ENCODE data around the gene GLIS1. TPM values are rescaled to one million over a fixed set of nuclear protein-coding genes. Genes with fewer than 3 reads are reported as not detected.

The GLIS1 gene
- total and polyA plus RNA-seq, 8 donors, result 0.06 to 0.26 (median 0.13) TPM; not detected in 4

DNA sequence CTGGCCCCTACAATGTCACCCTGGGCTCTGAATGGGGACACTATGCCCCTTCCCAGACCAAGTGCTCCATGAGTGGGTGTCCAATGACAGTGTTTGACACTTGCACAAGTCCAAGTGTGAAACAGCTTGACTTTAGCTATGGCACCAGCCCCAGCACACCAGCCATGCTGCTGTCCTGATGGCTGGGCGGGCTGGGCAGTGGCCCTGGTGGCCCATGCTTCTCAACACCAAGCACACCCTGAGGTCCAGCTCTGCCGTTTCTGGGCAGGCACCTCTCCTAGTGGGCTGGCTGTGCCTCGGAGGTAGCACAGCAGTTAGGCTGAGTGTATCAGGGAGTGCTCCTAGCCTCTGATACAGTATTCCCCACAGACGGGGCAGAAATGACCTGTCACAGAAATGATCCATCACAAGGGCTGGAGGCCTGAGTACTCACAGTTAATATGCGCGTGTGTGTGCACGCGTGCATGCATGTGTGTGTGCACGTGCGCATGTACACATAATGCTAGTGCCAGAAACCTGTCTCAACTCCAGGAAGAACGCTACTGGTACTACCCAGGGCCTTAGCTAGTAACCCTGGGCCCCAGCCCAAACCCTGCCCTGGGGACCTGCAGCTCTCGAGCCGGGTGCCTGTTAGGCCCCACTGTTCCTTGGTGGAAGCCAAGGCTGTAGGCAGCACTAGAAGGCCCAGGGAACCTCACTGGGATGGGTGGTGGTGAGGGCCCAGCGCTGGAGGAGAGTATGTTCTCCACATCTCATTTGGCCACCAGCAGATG is 145.8 kb downstream of the GLIS1 start:
- Histone ChIP-seq H3K4me3 (no peak overlapping the region), H3K4me1 (no peaks in the 10 kb centered on the region), H3K36me3 (no peaks in the 10 kb centered on the region), H3K27me3 (no peaks in the 10 kb centered on the region), H3K9me3 (no peaks in the 10 kb centered on the region), H3K27ac (no peak overlapping the region)
- WGBS, 2 donors, result 89% methylated on average over 14 of the region's 14 CpGs
- TF ChIP-seq, protein P1, sequence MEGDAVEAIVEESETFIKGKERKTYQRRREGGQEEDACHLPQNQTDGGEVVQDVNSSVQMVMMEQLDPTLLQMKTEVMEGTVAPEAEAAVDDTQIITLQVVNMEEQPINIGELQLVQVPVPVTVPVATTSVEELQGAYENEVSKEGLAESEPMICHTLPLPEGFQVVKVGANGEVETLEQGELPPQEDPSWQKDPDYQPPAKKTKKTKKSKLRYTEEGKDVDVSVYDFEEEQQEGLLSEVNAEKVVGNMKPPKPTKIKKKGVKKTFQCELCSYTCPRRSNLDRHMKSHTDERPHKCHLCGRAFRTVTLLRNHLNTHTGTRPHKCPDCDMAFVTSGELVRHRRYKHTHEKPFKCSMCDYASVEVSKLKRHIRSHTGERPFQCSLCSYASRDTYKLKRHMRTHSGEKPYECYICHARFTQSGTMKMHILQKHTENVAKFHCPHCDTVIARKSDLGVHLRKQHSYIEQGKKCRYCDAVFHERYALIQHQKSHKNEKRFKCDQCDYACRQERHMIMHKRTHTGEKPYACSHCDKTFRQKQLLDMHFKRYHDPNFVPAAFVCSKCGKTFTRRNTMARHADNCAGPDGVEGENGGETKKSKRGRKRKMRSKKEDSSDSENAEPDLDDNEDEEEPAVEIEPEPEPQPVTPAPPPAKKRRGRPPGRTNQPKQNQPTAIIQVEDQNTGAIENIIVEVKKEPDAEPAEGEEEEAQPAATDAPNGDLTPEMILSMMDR (IDR thresholded peaks at IDR 0.05), result no peak
- intact Hi-C loops (cut with DNase I), result no loop called here
- no peak for ATAC-seq
- no peak for DNase-seq
- no peak for FAIRE-seq

DNA sequence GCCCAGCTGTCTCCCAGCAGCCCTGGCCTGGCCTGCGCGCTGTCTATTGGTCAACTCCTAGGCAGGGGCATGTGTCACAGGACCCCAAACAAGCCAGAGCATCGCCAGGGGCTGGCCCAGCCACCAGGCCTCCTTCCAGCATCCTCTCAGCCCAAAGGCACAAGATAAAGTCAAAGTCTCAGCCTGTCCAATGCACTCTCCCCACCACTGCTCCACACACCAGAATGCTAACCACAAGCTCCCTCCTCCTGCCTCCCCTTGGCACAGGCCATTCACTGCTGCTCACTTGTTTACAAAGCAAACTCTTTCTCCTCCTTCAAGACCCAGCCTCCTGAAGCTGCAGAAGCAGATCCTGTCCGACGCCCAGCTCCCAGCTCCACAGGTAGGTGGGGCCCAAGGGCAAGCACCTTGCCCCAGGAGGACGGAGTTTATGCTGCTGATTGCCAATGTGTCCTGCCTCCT is 146.4 kb downstream of the GLIS1 start:
- ATAC-seq (peak in 3 of 4 donors; percentile 36 to 53 (median 42)), DNase-seq (peak in 1 of 6 donors; percentile 22), FAIRE-seq (no peak)
- no peaks in the 10 kb centered on the region for H3K4me1 ChIP-seq
- intact Hi-C loops (cut with DNase I), result no loop called here
- no peaks in the 10 kb centered on the region for H3K36me3 ChIP-seq
- no peaks in the 10 kb centered on the region for H3K27me3 ChIP-seq
- no peaks in the 10 kb centered on the region for H3K9me3 ChIP-seq
- no peak overlapping the region for H3K27ac ChIP-seq
- WGBS, 2 donors, result 45 to 54% methylated on average over 6 of the region's 6 CpGs
- no peak overlapping the region for H3K4me3 ChIP-seq
- TF ChIP-seq, protein P1 (IDR thresholded peaks at IDR 0.05), result no peak

DNA sequence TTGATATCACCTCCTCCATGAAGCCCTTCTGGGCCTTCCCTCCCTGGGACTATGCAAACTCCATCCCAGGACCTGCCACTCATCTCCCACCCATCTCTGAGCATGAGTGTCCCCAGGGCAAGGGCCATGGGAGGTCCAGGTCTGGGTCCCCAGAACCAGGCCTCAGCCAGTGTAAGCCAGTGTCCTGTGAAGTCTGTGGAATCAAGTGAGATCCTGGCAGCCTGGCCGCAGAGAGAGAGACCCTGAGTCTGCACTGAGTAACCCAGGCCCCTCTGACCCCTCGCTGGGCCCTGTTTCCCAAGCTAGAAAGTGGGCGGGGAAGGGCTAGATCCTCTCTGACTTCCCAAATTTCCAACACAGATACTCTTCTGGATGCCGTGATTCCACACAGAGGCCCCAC is 147.0 kb downstream of the GLIS1 start:
- WGBS, 2 donors, result 78 to 84% methylated on average over 4 of the region's 4 CpGs
- no peak overlapping the region for H3K4me3 ChIP-seq
- TF ChIP-seq, protein P1 (IDR thresholded peaks at IDR 0.05), result no peak
- DNase-seq, result no peak
- FAIRE-seq, result no peak
- no peaks in the 10 kb centered on the region for H3K27me3 ChIP-seq
- H3K27ac ChIP-seq, result no peak overlapping the region
- intact Hi-C loops (cut with DNase I), result no loop called here
- no peaks in the 10 kb centered on the region for H3K4me1 ChIP-seq
- no peaks in the 10 kb centered on the region for H3K9me3 ChIP-seq
- no peaks in the 10 kb centered on the region for H3K36me3 ChIP-seq
- no peak for ATAC-seq

DNA sequence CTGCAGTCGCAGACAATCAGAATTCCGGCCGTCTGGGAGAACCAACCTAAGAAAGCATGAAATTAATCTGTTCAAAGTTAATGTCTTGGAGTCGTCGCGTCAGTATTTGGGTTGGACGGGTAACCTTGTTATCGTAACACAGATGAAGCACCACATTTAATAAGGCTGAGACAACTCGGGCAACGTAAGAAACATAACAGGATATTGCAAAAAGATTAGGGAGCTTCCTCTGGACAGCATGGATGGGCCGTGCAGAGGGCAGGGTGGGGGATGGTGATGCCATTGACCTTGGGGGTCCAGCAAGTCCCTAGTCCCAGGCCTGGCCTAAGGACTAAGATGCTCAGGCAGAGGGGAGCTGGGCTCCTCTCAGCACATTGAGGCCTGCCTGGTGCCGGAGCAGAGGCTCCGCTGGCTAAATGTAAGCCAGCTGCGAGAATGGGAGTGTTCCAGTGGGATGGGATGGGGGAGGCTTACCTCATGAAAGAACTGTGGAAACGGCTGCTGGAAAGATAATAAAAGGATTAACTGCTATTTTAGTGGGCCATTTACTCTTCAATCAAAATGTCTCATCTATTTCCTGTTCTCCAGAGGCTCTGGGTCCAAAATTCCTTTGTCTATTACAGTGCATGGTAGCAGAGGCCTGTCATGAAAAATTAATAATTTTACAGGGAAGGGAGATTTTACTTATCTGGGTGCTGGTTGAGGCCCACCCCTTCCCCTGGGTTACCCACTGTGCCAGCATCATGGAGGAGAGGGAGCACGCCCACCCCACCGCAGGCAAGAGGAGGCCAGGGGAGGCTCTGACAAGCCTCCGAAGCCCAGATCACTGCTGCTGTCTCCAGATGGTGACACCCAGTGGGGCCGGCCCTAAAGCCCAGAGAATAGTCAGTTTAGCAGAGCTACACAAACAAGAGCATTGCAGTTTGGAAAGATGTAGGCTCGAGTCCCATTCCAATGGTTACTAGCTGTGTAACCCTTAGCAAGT is 148.1 kb downstream of the GLIS1 start:
- Histone ChIP-seq H3K4me3 (no peak overlapping the region), H3K9me3 (no peaks in the 10 kb centered on the region), H3K27ac (no peak overlapping the region), H3K36me3 (no peaks in the 10 kb centered on the region), H3K27me3 (no peaks in the 10 kb centered on the region), H3K4me1 (no peaks in the 10 kb centered on the region)
- 77 to 81% methylated on average over 20 of the region's 20 CpGs for WGBS, 2 donors
- ATAC-seq, result peak in 1 of 4 donors; percentile 19
- intact Hi-C loops (cut with DNase I), result no loop called here
- FAIRE-seq, result no peak
- TF ChIP-seq, protein P1 (IDR thresholded peaks at IDR 0.05), result no peak
- no peak for DNase-seq
